ENCODE results near the gene PRDM11.
"Not testable (repeated sequence)": the region's sequence is repeated elsewhere in the genome, so short reads cannot be mapped to it uniquely, and the experiment has no call there.

PRDM11 gene

DNA sequence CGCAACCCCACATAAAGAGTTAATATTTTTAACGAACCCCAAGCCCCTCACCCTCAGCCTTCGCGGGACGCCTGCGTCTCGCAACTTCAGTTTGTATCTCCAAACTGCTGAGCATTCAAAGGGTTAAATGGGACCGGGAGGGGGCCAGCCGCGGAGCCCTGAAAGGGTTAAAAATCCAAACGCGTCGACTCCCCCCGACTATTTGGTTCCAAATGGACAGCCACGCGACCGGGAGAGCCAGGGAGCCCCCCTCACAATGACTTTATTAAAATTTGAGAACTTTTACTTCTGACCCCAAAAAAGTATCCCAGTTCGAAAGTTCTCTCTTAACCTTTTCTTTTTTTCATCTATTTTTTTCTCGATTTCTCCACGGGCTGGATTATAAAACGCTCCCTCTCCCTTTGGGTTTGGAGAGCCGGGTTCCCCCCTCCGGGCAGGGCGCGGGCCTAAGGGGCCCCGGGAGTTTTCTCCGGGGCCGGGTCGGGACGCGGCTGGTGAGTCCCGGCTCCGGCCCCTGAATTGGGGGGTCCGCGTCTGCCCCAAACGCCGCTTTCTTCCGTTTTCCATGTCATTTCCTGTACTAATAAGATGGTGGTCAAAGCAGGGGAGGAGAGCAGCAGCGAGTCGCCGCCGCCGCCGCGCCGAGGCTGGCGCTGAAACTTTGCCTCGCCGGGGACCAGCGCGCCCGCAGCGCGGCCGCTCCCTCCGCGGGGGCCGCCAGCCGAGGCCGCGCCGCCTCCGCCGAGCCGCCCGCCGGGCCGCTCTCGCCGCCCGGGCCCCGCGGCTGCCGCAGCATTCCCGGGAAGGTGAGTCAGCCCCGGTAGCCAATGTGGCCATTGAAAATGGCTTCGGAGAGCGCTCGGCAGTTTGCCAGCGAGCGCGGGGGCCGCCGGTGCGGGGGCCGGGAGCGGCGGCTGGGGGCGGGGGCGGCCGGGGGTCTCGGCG, at the start of gene PRDM11:
TSS of gene PRDM11 (plus strand) at position 568 of the 945 bp plus-strand sequence. CDS start 35,128 bp downstream, outside the sequence.
- peak; percentile 82 for DNase-seq

DNA sequence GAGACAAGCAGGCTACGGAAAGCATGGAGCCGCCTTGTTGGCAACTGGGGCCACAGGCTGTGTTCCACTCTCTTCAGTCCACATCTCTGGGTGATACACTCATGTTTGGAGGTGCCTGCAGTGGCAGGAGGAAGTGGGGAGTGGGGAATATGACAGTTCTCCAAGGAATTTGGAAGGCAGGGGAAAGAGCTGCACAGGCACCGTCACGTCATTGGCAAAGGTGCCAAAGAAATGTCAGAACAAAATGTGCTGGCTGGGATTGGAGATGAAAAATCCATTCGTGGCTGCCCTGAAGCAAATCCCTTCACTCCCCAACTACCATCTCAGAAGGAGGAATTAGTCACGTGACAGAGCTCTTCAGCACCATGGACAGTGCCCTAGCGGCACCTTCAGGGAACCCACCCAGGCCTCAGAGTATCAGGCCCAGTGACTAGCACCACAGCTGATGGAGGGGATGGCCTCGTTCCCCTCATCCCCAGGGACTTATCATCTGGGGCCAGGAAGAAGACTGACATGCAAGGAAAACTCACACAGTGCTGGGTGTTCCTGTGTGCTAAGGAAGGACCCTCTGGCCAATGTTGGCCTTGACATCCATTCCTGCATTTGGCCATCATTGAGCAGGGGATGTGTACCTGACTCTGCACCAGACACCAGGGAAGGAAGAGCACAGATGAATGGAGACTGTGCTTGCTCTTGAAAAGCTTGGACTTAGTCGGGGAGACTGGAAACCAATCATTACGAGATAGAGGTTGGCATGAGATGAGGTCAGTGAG, 48.5 kb upstream of the PRDM11 start:
- peak; percentile 85 for DNase-seq

DNA sequence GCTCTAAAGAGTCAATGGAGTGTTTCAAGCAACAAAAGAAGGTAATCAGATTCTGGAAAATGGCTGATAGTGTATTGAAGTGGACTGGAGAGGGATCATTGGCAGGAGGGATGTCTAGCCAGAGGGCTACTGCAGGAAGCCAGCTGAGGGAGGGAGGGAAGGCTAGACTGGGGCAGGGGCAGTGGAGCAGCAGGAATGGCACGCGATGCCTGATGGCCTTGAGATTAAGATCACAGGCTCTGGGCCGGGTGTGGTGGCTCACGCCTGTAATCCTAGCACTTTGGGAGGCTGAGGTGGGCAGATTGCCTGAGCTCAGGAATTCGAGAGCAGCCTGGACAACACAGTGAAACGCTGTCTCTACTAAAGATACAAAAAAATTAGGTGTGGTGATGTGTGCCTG, 47.5 kb upstream of the PRDM11 start:
- no peak for DNase-seq

DNA sequence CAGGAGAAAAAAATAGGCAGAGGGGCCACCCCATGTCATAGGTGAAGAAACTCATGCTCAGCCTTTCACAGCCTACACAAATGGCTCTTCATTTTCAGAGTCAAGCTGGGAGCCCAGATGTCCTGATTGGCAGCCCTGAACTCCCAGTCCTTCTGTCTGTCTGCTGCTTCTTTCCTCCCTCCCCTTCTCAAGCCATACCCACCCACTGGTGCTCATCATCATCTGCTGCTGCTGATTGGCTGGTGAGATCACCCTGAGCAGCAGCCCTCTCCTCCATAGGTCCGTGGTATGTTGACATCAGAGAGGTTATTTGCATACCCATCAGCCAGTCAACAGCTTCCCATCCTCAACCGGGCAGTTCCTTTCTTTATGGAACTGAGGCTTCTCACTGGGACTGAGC, 46.1 kb upstream of the PRDM11 start:
- no peak for DNase-seq

DNA sequence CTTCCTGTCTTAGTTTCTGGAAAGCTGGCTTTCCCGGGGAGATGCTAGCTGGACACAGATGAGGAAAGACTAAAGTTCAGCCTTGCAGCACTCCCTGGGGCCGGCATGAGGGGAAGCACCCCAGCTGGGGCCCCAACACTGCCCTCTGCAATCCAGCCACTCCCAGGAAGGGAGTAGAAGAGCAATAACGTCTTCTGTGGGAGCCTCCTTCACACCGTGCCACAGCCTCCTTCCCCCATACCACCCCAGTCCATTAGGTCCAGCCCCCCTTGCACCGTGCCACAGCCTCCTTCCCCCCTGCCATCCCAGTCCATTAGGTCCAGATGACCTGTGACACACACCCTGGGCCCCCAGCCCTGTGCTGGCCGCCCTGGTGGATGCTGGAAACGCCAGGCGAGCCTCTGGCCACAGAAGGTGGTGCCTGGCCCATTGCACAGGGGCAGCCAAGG, 44.1 kb upstream of the PRDM11 start:
- DNase-seq = peak; percentile 42

DNA sequence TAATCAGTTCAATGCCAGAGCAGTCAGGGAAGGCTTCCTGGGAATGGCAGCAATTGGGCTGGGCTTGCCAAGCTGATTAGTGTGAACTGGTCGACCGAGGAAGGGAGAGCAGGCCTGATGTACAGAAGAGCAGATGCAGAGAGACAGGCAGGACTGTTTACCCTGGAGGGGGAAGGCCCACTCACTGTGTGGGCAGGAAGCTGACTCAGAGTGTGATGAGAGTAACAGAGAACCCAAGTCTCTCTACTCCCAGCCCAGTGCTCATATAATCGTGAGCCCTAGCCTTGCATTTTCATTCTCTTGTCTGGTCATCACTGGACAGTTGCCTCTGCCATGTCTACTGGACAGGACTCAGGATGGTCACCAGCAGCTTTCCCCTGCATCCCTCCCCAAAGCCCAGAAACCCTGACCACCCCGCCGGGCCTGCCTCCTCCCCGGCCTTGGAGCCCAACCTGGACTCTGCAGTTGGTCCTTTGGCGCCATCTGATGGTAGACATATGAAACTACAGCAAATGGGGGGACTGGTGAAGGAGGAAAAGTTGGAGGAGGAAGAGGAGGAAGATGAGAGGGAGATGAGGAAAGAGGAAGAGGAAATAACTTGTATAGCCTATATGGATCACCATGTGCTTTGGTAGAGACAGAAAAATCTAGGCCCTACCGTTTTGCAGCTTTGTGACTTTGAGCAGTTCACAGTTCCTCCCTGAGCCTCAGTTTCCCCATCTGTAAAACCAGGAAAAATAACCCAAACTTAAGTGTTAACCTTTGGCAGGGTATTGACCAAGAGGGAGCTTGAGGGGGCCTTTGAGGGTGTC, 43.4 kb upstream of the PRDM11 start:
- peak; percentile 77 for DNase-seq

DNA sequence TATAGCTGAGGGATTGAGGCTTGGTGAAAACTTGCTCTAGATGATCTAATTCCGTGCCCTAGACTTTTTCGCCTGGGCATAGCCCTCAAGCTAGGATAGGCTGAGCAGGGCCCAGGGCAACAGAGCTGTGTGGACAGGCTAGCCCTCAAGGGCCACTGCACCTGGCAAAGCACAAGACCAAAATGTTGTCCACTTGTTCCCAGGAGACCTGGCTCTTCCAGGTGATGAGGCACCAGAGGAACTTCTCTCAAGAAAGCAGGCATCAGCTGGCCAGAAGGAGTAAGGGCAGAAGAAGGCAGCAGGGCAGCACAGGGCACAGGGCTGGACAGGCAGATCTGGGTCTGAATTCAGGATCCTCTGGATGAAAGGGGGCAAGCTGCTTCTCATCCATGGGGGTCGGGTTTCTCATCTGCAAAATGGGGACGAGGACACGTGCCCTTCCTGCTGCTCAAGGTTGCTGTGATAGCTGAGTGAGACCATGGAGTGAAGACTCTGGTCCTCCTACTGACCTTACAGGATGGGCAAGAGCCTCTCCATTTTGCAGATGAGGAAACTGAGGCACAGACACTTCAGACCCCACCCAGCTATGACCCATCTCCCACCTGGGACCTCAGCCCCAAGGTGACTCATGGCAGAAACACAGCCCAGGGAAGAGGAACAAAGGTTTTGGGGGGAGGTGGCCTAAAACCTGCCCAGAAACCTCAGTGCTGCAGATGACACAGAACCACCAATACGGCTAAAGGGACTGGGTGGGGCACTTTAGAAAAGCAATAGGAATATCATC, 42.2 kb upstream of the PRDM11 start:
- no peak for DNase-seq

DNA sequence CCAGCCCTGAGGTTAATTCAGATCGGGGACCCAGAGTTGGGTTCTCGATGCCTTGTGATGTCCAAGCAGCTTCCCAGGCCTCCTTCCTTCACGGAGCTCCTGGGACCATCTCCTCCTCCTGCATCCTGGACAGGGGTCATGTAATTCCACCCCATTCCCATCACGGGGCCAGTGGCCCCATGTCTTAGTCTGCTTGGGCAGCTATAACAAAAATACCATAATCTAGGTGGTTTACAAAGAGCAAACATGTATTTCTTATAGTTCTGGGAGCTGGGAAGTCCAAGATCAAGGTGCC, 41.7 kb upstream of the PRDM11 start:
- no peak for DNase-seq

DNA sequence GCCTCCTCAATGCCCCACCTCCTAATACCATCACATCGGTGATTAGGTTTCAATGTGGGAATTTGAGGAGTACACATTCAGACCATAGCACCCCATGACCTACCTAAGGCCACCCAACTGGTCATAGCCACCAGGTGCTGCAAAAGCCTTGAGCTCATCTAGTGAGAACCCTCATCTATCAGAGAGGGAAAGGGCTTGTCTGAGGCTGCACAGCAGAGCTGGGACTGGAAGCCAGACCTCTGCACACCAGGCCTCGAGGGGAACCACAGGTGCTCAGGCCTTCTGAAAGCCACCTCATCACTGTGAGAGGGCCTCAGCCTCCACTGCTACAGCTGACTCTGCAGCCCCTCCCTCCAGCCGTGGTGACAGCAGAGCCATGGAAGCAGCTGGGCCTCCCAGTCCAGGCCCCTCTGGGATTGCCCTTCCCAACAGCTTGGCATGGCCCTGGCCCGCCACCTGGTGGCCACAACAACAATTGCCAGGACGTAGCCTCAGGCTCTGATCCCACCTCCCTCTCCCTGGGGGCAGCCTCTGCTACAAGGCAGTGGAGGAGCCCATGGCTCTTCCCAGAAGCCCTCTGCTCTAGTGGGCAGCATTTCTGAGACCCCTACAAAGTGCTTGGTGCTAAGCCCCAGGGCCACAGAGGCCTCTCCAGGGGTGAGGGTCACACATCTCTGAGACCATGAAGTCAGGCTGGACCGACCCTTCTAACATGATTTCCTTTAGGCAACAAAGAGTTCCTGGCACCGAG, 41.0 kb upstream of the PRDM11 start:
- peak; percentile 87 for DNase-seq

DNA sequence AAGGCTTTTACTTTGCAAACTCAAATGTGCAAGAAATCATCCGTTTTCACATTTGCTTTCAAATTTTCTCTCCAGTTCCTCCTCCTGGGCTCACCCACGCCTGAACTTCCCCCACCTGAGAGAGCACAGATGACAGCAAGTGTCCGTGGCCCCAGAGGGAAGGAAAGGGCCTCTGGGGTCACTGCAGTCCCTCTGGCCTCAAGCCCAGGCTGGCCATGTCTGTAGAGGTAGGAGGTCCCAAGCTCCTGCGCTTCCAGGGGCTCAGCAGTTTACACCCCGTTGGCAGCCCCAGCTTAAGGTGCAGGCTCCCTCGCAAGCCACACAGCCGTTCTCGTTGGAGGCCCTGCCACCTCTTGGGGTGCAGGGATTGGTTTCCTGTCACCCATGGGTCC, 40.5 kb upstream of the PRDM11 start:
- peak; percentile 40 for DNase-seq

DNA sequence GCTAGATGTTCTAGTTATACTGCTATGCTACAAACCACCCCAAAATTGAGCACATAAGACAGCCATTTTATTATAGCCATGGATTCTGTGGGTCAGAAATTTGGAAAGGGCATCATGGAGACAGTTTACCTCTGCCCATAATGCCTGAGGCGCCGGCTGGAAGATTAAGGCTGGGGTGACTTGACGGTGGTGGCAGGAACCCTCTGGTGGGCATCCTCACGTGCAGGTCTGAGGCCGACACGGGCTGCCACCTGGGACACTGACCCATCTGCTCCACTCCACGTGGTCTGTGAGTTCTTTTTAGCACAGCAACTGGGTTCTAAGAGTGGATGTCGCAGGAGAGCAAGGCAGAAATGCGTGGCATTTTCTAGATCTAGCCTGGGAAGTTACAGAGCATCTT, 40.0 kb upstream of the PRDM11 start:
- DNase-seq = peak; percentile 40

DNA sequence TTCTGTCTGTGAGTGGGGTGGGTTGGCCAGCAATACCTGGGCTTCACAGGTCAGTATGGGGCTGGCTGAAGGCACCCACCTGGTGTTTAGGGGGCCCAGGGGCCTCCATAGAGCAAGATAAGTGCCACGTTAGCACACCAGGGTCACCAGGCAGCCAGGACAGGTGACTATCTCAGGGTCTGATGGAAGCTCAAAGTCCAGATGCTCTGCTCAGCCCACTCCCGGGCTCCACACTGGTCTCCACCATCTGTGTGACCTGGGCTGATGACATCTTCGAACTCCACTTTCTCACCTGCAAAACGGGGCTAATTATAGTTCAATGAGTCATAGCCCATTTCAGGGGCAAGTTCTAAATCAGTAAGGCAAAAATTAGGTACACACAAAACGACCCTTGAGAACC, 39.4 kb upstream of the PRDM11 start:
- no peak for DNase-seq

DNA sequence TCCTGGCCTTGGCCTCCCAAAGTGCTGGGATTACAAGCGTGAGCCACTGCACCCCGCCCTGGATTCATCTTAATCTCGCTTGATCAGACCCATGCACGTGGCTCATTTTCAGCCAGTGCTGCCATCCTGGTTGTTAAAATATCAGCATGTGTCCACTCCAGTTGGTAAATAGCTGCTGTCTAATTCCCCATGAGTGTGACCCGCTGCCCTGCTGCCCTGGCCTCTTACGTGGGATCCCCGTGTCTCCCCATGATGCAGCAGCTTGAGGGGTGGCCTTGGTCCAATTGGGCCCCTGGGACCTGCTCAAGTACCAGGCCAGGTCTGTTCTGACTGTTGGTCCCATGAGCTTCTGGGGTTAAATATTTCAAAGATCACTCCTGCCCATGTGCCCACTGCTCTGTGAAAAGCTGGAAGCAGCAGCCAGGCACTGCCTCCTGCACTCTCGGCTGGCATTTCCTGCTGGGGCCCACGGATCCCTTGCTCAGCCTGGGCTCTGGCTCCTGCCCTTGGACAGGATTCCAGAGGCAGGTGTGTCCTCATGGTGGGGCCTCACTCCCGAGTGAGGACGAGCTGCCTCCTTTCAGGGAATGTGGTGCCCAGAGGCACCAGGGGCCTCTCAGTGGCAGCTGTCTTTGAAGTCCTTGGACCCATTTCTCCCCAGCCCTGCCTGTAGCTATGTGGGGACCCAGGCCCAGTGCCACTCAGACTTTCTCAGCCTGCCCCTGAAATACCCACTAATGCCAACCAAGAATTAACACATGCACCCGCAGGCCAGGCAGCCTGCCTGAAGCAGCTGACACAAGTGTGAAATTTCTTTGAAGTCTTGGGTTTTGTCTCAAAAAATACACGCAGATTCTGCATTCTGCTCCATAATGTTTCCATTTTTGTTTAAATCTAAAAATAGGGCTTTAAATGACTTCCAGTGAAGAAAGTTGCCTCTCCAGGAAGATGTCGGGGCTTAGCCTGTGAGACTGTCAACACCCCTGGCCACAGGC, 38.1 kb upstream of the PRDM11 start:
- DNase-seq = peak; percentile 51

DNA sequence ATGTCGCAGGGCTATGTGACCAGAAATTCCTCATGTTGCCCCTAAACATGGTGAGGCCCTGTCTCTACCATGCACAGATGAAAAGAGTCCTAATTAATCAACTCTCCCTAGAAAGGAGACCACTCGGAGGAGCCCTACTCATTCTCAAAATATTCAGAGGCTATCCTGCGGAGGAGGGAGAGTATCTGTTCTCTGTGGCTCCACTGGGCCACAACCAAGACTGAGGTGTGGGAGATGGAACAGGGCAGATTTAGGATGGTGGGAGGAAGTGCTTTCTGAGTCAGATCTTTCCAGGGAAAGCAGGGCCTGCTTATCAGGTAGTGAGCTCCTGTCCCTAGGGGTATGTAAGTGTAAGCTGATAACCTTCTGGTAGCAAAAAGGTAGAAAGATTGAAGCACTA, 37.0 kb upstream of the PRDM11 start:
- no peak for DNase-seq

DNA sequence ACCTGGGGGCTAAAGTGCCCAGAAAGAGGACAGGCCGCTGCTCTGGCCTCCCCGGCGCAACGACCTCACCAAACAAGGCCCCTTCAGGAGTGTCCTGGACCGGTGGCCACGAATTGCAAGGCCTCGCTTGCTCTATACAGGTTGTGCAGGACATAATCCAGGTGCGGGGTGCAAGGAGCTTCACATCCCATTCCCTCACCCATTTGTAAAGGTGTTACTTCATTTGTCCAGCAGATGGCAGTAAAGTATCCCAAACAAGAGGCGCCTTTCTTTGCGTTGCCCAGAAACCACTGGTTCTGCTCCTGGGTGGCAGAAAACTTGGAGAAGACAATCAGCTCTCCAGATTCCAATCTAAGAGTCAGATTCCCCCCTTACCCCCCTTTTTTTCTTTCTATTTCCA, 35.9 kb upstream of the PRDM11 start:
- DNase-seq = peak; percentile 53

DNA sequence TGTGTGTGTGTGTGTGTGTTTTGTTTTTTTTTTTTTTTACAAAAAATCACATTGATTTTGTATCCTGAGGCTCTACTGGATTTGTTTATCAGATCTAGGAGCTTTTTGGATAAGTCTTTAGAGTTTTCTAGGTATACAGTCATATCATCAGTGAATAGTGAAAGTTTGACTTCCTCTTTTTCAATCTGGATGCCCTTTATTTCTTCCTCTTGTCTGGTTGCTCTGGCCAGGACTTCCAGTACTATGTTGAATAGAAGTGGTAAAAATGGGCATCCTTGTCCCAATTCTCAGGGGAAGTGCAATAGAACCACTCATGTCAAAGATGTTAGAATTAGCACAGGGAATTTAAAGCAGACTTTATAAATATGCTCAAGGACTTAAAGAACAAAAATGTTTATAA, 32.6 kb upstream of the PRDM11 start:
- no peak for DNase-seq

DNA sequence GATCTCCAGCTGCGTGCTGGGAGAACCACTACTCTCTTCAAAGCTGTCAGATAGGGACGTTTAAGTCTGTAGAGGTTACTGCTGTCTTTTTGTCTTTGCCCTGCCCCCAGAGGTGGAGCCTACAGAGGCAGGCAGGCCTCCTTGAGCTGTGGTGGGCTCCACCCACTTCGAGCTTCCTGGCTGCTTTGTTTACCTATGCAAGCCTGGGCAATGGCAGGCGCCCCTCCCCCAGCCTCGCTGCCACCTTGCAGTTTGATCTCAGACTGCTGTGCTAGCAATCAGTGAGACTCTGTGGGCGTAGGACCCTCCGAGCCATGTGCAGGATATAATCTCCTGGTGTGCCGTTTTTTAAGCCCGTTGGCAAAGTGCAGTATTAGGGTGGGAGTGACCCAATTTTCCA, 18.6 kb upstream of the PRDM11 start:
- DNase-seq = not testable (repeated sequence)

DNA sequence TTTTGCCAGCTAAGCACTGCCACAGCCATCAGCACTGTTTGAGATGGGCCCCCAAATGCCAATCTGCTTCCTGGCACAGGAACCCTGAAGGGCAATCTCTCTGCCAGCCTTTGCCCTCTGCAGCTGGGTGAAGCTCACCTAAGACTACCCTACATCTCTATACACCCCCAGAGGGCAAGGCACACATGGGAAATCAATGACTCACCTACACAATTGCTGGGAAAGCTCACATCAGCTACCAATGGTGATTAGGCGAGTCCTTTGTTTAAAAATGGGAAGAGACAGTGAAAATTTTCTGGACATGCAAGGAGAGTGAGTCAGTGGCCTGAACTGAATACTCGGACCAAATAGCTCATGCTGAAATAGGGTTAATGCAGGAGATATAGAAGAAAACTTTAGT, 12.6 kb upstream of the PRDM11 start:
- DNase-seq = no peak

DNA sequence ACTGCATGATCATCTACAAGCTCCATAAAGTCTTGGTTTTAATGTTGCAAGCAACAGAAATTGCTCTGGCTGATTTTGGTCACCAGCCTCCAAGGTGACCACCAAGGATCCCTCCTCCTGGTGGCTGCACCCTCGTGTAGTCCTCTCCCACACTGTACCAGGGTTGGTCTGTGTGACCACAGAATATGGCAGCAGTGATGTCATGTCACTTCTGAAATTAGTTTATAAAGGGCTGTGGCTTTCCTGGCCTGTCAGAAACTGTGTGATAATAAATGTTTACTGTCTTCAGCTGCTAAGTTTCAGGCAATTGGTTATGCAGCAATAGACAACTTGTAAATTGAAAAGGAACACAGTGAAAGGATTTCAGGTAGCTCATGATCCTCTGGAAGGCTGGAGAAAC, 5.3 kb upstream of the PRDM11 start:
- no peak for DNase-seq

DNA sequence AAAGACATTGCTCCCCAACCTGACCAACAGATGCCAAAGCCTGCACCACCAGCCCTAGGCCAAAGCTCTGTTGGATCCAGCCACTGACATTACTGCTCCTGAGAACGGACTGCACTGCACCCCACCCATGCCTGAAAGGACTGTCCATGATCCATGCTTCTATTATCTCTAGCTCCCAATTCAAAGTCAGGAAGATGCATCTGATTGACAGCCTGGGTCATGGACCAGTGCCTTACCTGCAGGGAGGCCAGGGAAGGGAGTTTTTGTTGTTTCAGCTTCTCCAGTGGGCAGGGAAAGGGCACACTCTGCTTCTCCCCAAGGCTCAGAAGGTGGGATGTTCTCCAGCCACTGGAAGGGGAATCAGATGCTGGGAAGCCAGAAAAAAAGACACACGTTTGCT, 4.8 kb upstream of the PRDM11 start:
- DNase-seq = no peak

All from right forelimb (tissue), 1 donor.